HG03139 (cell line): Measurements from ENCODE around the gene MGAT5B.

ENCODE experiments used
- ATAC-seq: cut with Tn5 transposase; IDR thresholded peaks from one replicate; pipeline ENCODE4 v1.9.1; 2021; ENCODE audit not compliant: unreplicated experiment

Gene MGAT5B

DNA sequence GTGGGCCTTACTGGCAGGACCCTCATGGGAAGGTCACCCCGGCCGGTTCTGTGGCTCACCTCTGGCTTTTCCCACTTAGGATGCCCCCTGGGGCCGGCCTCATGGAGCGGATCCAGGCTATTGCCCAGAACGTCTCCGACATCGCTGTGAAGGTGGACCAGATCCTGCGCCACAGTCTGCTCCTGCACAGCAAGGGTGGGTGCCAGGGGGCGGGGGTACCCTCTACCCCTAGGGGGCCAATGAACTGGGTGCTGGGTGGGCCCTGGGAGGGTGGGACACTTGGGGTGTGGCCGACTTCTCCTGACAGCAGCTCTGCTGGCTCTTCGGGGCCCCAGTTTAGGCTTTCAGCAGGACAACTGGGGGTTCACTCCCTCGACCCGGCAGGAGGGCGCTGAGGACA lies 34.3 kb downstream of the MGAT5B start:
- no peak for ATAC-seq

DNA sequence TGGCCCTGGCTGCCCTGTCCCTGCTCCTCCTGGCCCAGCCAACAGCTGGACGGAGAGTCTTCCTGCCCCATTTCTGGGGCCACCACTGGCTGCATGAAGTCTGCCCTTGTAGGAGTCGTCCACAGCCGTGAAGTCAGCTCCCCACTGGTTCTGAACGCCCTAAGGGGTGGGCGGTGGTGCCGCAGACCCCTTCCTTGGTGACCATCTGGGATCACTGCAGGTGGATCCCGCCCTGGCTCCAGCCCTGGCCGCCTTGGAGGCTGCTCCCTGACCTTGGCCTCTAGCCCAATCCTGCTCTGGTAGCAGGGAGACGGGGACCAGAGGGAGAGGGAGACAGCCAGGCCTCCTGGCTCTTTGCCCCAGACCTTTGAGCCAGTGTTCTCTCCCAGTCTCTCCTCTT lies 35.4 kb downstream of the MGAT5B start:
- no peak for ATAC-seq

DNA sequence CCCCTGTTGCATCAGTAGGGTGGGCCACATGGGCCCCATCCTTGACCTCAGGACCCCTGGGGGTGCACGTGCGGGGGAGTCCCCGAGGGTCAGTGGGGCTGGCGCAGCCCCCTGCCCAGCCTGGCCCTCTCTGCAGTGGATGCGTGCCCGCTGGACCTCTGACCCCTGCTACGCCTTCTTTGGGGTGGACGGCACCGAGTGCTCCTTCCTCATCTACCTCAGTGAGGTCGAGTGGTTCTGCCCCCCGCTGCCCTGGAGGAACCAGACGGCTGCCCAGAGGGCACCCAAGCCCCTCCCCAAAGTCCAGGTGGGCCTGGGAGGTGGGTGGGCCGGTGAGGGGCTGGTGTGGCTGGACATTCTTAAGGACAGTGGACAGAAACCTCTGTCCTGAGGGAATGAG lies 35.9 kb downstream of the MGAT5B start:
- no peak for ATAC-seq

DNA sequence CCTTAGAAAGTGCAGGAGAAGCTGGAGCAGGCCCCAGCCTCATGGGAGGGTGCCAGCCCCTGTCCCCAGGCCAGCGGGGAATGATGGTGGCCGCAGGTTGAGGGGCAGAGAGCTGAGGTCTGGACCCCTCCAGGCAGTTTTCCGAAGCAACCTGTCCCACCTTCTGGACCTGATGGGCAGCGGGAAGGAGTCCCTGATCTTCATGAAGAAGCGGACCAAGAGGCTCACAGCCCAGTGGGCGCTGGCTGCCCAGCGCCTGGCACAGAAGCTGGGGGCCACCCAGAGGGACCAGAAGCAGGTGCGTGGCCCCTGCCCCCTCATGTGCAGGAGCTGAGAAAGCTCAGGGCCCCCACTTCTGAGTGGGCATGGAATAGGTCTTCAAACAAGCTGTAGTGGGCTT lies 36.8 kb downstream of the MGAT5B start:
- no peak for ATAC-seq

DNA sequence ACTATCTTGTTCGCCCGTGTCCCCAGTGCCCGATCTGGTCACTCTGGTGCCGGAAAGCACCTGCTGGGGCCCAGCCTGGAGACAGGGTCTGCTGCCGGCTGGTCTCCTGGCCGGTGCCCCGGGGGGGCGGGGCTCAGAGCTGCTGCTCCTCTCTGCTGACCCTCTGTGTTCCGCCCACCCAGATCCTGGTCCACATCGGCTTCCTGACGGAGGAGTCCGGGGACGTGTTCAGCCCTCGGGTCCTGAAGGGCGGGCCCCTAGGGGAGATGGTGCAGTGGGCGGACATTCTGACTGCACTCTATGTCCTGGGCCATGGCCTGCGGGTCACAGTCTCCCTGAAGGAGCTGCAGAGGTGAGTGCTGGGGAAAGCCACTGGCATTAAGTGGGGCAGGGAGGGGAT lies 37.6 kb downstream of the MGAT5B start:
- no peak for ATAC-seq

DNA sequence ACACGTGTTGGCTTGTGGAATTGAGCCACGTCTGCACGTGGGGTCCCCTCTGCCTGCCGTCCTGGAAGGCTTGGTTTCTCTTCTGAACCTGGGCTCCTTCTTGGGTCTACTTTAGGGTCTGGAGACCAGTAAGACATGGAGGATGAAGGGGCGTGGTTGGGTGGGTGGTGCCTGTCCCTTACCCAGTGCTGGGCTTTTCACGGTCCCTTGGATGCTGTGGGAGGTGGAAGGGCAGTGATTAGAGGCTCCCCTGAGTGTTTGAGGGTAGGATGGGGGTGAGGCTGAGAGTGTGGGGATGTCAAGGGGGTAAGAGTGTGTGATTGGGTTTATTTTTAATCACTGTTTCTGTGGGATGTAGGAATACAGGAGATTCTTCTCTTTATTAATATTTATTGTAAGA lies 38.3 kb downstream of the MGAT5B start:
- ATAC-seq: no peak

DNA sequence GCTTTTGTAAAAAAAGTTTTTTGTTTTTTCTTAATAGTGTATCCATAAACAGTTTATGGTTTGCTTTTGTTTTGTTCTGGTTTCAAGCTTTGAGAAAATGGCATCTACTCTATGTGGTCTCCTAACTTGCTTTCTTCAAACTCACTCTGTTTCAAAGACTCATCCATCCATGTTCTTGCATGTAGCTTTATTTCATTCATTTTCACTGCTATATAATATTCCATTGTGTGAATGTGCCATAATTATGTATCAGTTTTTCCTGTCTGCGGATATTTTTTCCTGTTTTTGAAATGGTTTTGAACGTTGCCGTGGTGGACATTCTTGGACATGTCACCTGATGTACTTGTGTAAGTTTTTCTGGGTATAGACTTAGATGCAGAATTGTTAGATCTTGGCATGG lies 39.1 kb downstream of the MGAT5B start:
- ATAC-seq: no peak

DNA sequence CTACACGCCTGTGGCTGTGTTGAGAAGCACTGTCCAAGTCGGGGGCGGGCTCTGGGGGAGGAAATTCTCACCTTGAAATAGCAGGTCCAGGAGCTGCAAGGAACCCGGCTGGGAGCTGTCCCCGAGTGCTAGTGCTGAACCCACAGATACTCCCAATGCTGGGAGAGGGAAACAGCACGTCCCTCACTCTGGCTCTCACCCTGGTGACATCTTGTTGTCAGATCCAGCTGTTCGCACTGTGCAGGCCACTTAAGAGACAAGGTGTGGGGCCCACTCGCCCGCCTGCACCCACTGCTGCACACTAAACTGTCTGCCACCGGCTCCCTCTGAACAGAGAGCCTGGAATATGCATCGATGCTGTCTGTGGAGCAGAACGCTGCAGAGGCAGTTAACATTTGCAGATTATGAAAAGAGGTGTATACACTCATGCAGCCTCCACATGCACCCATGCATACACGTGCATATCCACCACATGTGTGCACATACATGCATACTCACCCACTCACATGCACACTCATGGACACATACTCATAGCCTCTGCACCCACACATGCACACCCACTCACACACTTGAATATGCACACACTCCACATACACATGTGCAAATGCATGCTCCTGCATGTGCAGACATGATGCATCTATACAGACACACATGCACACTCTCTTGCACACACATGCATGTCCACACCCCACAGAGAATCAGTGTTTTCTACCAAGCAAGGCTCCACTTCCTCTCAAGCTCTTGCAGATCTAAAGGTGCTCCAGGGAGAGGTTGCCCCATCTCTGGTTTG lies 42.0 kb downstream of the MGAT5B start:
- no peak for ATAC-seq

DNA sequence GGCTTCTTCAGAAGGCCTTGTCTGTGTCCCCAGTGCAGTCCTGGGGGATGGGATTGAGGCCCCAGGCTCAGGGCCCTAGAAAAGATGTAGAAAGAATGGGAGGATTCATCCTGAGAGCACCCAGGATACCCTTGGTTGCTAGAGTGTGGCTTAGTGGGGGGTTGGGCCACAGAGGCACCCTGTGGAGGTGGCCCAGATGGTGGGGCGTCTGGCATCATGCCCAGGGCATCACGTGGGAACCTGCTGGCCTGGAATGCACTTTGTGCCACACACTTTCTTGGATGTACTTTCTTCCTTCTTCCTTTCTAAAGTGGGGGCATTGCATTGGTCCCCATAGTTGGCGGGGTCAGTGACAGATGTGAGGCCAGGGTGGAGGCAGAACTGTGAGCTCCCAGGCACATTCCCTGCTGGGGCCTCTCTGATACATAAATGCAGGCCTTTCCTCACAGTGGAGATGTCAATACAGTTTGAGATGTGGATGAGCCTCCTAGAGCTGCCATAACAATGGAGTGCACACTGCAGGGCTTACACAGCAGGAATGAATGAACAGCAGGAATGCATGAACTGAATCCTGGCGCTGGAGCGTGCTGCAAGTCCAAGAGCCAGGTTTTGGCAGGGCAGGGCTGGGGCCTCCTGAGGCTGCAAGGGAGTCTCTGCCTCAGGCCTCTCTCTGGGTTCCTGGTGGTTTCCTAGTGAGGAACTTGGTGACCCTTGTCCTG lies 43.3 kb downstream of the MGAT5B start:
- ATAC-seq: no peak

DNA sequence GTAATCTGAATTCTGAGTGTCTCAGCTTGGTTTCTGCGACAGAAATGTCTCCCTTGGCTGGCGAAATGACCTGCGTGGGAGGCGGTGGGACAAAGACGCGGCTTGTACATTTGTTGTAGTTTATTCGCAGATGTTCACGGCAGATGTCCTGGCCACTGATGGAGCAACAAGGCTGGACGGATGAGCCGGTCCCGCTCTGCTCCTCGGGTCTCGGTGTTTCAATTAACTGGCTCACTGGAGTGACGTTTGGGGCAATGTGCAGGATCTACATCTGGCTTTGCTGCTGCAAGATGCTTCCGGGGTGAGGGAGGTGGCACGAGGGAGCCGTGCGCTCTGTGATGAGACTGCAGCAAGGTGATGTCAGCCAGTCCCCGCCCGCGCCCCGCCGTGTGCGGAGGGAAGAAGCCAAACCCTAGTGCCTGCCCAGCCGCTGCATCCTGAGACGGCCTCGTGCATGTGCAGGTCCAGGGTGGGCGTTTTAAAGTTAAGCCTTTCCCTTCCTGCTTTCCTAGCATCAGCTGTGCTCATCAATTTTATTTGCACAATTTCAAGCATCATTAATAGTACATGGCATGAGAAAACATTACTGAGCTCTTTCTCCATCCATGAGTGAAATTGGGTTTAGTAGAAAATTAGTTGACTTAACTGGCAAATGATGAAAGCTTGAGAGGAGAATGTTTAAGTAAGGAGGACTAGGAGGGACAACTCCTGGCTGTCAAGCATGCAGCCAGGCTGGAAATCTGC lies 44.4 kb downstream of the MGAT5B start:
- no peak for ATAC-seq

DNA sequence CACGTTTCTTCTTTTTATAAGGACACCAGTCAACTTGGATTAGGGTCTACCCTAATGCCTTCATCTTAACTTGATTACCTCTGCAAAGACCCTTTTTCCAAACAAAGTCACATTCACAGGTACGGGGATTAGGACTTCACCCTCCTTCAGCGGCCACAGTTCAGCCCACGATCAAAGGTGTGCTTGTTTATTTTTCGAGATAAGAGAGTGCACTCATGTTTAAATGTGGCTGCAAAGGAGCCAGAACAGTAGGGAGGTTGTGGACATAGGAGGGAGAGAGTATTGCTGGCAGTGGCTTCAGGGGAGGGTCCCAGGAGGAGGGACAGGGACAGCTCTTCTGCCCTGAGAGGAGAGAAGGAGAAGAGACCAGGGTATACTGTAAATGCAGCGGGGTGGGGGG lies 46.7 kb downstream of the MGAT5B start:
- no peak for ATAC-seq

DNA sequence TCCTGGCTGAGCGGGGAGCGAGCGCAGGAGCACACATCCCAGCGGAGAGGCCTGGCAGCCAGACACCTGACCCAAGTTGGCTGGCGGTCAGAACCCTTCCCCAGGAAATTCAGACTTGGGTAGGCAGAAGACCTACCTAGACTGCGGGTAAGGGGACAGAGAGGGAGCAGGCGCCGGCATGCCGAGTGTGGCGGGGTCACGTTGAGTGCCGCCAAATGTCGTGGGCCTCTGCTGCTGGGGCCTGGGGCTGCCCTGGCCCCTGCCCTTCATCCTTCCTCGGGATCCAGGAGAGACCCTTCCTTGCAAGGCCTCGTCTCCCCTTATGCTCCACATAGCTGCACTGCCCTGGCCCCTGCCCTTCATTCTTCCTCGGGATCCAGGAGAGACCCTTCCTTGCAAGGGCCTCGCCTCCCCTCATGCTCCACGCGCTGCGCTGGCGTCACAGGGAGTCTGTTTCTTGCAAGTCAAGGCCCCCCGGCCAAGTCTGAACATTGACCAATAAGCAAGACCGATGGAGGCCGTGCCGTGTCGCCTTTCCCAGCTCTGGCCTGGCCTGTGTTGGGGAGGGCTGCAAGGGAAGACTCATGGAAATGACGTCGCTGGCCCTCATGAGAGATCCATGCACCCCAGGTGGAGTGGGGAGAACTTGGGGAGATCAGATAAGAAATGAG lies 47.8 kb downstream of the MGAT5B start:
- no peak for ATAC-seq

DNA sequence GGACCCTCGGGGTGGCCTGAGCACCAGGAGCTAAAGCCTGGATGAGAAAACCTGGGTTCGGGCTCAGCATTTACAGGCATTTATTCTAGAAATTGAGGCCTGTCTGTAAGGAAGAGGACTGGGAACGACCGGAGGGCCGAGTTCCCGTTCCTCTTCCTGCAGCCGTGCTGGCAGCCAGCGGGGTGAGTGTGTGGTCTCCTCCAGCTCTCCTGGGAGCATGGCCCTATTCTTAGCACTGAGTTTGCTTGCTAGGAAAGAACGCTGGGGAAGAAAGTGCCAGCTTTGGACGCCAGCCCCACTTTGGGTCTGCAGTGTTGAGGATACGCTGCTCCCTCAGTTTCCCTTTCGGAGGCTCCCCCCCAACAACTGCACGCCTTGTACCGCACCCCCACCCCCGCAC lies 49.6 kb downstream of the MGAT5B start:
- ATAC-seq: no peak

DNA sequence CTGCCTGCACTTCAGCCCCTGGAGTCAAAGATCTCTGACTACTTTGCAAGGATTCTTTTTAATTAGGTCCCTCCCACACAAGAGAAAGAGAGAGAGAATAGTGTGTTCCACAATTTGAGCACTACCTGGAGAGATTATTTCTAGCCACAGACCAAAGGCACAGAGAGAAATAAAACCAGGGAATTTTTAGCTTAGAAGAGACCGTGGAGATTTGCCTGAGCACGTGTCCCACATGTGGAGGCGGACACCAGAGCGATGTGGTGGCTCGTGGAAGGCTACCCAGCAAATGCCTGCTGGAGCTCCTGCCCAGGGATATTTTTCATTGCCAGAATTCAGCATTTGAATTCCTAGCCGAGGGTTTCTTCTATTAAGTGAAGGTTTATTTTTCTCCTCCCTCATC lies 50.6 kb downstream of the MGAT5B start:
- ATAC-seq: no peak

DNA sequence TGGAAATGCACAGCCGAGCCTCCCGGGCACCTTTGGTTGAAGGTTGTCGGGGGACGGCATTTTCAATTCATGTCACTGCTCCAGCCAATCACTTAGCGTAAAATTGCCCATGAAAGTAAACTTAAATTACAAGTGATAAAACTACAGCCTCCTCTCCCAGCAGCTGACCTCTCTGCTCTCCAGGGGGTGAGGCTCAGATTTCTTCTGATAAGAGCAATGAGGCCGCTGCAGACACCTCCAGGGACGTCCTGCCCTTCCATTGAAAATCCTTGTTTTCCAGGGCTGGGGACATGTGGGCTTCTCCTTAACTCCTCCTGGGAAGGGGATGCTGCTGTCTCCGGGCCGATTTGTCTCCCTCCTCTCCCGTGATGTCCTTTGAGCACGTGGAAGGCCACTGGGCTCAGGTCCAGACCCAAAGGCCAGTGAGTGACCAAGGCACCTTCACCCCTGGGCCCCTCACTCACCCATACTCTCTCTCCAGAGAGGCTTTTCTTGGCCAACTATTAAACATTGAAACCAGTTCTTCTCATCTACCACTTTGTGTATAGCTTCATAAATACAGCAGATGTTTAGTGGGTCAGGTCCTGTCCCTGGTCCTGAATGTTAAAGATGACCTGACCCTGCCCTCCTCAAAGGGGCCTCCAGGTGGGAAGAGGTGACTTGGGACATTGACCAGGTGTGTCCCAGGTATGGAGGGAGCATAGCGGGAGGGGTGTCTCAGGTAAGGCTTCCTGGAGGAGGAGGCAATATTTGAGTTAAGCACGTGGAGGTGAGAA lies 52.3 kb downstream of the MGAT5B start:
- ATAC-seq: no peak

DNA sequence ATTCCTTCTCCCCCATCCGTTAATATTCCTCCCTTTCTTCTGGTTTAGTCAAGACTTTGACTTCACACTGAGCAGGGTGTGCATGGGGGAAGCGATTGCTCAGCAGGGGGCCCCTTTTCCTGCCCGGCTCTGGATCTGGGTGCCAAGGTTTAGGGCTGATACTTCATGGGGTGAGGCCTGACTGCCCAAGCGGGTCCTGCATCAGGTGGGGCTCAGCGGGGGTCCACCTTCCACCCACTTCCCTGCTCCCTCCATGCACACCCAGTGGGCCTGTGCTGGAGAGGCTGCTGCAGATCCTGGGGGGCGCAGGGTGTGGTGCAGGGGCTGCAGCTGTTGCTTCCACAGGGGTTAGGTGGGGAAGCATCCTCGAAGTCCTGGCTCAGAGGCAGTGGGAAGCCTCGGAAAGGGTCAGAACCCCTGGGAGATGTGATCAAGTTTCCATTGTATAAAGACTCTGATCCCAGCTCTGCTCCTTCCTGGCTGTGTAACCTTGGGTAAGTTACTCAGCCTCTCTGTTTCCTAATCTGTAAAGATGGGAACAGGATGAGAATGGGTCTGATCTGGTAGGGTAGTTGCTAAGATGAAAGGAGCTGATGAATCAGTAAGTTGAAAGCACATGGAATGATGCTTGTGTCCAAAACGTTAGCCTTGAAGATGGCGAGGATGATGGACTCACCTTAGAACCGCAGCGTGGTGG lies 53.3 kb downstream of the MGAT5B start:
- no peak for ATAC-seq

DNA sequence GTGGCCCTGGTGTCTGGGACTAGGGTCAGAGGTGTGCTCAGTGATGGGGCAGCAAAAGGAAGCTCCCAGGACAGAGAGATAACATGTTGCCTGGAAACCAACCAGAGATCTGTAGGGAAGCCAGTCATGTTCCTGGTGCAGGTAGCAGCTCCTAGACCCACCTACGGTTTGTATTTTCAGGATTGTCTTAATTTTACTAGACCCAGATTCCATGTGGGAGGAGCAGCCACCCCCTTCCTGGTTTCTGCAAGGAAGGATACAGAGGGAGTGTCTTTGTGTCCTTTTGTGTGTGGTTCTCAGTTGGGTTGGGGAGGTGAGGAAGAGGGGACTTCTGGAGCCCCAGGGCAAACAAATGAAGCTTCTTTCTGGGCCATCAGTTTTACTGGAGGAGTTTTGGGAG lies 53.9 kb downstream of the MGAT5B start:
- no peak for ATAC-seq

DNA sequence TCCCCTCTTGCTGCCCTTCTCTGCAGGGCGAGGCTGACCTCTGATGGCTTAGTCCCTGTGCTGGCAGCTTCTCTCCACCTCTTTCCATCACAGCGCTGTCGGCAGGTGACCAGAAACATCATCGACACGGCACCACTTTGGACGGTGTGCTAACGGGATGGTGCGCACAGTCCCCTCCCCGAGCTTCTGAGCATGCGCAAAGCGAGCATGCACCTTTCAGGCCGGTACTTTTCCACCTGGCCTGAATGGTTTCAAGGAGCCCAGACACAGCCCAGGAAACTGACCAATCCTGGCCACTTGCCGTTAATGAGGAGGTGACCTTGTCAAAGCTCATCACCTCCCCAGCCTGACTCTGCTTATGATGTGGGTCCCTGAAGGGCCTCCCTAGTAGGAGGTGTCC lies 54.8 kb downstream of the MGAT5B start:
- ATAC-seq: no peak

DNA sequence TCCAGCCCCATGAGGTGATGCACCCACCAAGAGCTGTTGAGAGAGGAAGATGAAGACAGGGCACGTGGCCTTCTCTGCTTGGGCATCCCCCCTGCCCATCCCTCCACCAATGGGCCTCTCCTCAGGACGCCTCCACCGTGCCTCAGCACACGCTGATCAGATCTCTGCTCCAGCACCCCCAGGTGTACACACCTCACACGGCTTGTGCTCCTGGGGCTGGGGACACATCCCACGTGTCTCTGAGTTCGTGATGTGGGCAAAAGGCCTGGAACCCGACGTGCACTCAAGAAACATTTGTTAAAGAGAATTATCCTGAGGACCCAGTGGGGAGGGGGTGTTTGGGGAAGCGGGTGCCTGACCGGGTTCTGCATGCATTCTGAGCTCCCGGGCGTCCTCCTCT lies 55.3 kb downstream of the MGAT5B start:
- ATAC-seq: no peak
